MM.1S (cell line): ENCODE results near the gene DOCK11.

Experiments
- CTCF ChIP-seq: fragments of 300-600 bp; sonication (generic); IDR thresholded peaks from 2 replicates; pipeline ENCODE4 v1.5.1; 2016; ENCODE audit warnings: antibody characterized with exemption, low read length, mixed read lengths
- EZH2phosphoT487 ChIP-seq: fragments of 300-600 bp; sonication (generic); IDR thresholded peaks from 2 replicates; pipeline ENCODE4 v1.6.1; 2018; ENCODE audit warnings: antibody characterized with exemption, low read length

GRCh38 chrX:118455013-118455412, 40.6 kb upstream of the DOCK11 start:
- no peak for TF ChIP-seq CTCF
- TF ChIP-seq EZH2phosphoT487 = no peak
